Mucosa of stomach (tissue), 1 donor: ENCODE results near the gene FCN1.

Experiments used
- H3K27me3 ChIP-seq: one replicate; pipeline ENCODE4 v1.7.0; 2013; ENCODE audit warnings: mild to moderate bottlenecking, low read length; ENCODE audit not compliant: control insufficient read depth, insufficient read depth
- H3K36me3 ChIP-seq: one replicate; pipeline ENCODE4 v1.7.0; 2013; ENCODE audit warnings: low read length; ENCODE audit not compliant: control insufficient read depth, insufficient read depth
- H3K4me1 ChIP-seq: one replicate; pipeline ENCODE4 v1.7.0; 2013; ENCODE audit warnings: mild to moderate bottlenecking, low read length; ENCODE audit not compliant: control insufficient read depth, insufficient read depth
- H3K4me3 ChIP-seq: one replicate; pipeline ENCODE4 v1.7.0; 2013; ENCODE audit warnings: low read length
- H3K9ac ChIP-seq: one replicate; pipeline ENCODE4 v1.7.0; 2013; ENCODE audit warnings: mild to moderate bottlenecking, low read length, moderate library complexity
- H3K9me3 ChIP-seq: one replicate; pipeline ENCODE4 v1.7.0; 2013; ENCODE audit warnings: mild to moderate bottlenecking, low read length, moderate library complexity; ENCODE audit not compliant: control insufficient read depth
- donor health status: Pancreatic carcinoma.

The FCN1 gene

DNA sequence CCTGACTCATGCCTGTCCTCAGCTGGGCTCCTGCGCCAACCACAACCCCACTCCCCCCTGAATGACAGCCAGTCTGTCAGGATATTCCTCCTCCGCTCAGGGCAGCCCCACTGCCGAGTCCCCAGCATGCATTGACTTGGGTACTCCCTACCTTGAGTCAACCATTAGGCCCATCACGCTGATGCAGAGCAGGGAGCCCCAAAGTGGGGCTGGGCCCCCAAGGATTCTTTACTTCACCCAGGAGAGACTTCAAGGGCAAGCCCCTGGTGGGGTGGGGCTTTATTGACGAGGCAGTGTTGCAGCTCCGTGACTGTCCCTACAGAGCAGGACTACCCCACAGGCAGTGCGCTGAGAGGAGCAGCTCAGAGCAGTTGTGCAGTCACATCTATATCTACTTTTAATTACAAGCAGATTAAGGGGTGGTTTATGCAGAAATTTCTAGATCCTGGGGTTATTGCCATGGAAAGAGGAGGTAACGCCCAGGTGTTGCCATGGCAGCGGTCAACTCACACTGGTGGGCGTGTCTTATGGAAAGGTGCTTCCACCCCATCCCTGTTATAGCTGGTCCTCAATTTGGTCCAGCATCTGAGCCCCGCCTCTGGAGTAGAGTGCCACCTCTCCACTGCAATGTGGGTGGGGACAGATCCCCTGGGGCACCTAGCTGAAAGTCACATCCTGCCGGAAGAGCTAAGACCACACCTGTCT is 32.1 kb upstream of the FCN1 start:
- Histone ChIP-seq H3K4me1 (no peaks in the 10 kb centered on the region), H3K27me3 (peaks cover 5% of the 10 kb centered on the region), H3K9me3 (no peaks in the 10 kb centered on the region), H3K36me3 (no peaks in the 10 kb centered on the region), H3K4me3 (no peak overlapping the region), H3K9ac (no peak overlapping the region)

DNA sequence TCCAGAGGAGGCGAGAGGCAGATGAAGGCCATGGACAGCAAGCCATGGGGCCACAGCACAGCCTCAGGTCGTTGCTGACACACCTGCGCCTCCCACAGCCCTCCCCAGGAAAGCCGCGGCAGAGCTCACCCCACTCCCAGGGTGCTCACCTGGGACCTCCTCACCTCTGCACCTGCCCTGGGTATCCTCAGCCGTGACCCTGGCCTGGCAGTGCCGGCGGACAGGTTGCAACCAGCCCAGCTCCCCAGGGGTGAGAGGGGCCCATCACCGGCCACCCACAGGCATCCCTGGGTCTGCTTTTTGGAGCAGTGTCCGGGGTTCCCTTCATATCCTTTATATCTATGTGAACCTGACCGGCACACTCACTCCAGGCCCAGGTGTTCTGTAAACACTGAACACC is 30.4 kb upstream of the FCN1 start:
- Histone ChIP-seq H3K9ac (no peak overlapping the region), H3K4me3 (no peak overlapping the region), H3K9me3 (no peaks in the 10 kb centered on the region), H3K36me3 (no peaks in the 10 kb centered on the region), H3K4me1 (no peaks in the 10 kb centered on the region), H3K27me3 (peaks cover 14% of the 10 kb centered on the region)

DNA sequence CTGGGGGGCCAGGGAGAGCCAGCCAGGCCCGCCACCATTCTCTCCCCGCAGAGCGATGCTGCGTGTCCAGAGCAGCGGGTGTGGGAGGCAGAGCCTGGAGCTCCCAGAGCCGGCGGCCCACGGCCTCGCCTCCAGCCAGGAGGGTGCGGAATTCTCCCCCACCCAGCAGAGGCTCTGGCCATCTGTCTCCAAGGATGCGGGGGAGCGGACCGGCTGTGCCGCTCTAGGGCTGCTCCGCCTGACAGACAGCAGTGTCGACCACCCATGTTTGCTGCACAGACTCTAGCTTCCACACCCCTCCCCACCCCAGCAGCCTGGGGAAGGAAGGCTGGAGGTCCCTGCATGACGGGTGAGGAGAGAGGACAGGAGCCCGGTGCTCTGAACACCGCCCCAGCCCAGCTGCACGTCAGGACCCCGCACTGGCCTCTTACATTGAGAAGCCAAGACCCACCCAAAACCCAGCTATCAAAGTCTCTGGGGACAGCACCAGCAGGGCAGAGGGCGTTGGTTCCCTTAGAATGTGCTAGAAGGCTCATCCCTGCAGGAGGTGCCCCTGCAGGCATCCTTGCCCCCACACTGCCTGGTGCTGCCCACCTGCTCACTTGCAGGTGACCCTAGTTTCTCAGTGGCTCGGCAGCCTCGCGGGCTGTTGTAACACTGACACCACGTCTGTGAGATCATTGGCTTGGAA is 29.7 kb upstream of the FCN1 start:
- Histone ChIP-seq H3K4me3 (no peak overlapping the region), H3K4me1 (no peaks in the 10 kb centered on the region), H3K9ac (no peak overlapping the region), H3K9me3 (no peaks in the 10 kb centered on the region), H3K27me3 (peaks cover 16% of the 10 kb centered on the region), H3K36me3 (no peaks in the 10 kb centered on the region)

DNA sequence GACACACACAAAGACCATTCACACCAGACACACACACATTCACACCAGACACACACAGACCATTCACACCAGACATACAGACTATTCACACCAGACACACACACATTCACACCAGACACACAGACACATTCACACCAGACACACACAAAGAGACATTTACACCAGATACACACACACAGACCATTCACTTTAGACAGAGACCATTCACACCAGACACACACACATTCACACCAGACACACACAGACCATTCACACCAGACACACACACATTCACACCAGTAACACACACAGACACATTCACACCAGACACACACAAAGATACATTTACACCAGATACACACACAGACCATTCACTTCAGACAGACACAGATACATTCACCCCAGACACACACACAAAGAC is 29.0 kb upstream of the FCN1 start:
- no peak overlapping the region for H3K4me3 ChIP-seq
- no peak overlapping the region for H3K9ac ChIP-seq
- H3K9me3 ChIP-seq = no peaks in the 10 kb centered on the region
- H3K36me3 ChIP-seq = no peaks in the 10 kb centered on the region
- H3K27me3 ChIP-seq = peaks cover 19% of the 10 kb centered on the region
- no peaks in the 10 kb centered on the region for H3K4me1 ChIP-seq

- Histone ChIP-seq H3K27me3 (peaks cover 20% of the 10 kb centered on the region), H3K9ac (no peak overlapping the region), H3K9me3 (no peaks in the 10 kb centered on the region), H3K36me3 (no peaks in the 10 kb centered on the region), H3K4me1 (no peaks in the 10 kb centered on the region), H3K4me3 (no peak overlapping the region)
These were observed 28.0 kb upstream of the FCN1 start for GRCh38 chr9:134945509-134946275.

- H3K27me3 ChIP-seq = peaks cover 23% of the 10 kb centered on the region
- H3K4me1 ChIP-seq = no peaks in the 10 kb centered on the region
- H3K4me3 ChIP-seq = no peak overlapping the region
- H3K9me3 ChIP-seq = no peaks in the 10 kb centered on the region
- H3K9ac ChIP-seq = no peak overlapping the region
- no peaks in the 10 kb centered on the region for H3K36me3 ChIP-seq
These were observed 27.2 kb upstream of the FCN1 start for GRCh38 chr9:134944916-134945315.

GRCh38 chr9:134944351-134944802 is 26.7 kb upstream of the FCN1 start:
- Histone ChIP-seq H3K9me3 (no peaks in the 10 kb centered on the region), H3K9ac (no peak overlapping the region), H3K4me3 (no peak overlapping the region), H3K4me1 (no peaks in the 10 kb centered on the region), H3K36me3 (no peaks in the 10 kb centered on the region), H3K27me3 (peaks cover 23% of the 10 kb centered on the region)

DNA sequence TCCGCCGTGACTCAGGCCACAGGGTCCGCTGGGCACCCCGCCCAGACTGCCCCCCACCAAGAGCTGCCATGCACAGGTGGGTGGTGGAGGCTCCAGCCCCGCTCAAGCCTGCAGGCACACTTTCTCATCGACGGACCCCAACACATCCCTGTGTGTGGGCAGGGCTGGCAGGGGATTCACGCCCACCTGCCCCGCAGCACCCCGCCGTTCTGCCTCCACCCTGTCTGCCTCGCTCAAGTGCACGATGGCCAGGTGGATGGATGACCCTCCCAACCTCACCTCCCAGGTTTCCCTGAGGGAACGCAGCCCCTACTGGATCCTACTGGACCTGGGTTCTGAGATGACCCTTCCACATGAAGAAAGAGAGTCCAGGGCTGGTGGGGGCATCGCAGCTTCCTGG is 26.1 kb upstream of the FCN1 start:
- Histone ChIP-seq H3K36me3 (no peaks in the 10 kb centered on the region), H3K4me1 (no peaks in the 10 kb centered on the region), H3K9me3 (no peaks in the 10 kb centered on the region), H3K9ac (no peak overlapping the region), H3K4me3 (no peak overlapping the region), H3K27me3 (peaks cover 23% of the 10 kb centered on the region)

DNA sequence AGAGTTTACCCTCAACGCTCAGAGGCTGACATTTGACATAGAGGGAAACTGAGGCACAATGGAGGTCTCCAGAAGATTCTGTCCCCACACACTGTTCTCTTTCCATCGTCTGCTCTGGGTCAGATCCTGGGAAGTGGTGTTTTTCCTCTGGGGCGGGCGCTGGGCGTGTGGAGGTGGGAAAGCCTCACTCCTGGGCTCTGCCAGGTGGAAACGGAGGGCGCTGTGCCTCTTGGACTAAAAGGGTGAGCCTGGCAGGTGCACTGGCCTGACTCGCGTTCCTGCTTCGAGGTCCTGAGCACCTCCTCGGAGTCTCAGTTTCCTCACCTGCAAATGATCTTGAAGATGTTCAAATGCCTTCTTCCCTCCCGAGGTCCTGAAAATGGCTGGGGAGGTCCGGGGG is 25.7 kb upstream of the FCN1 start:
- Histone ChIP-seq H3K4me3 (no peak overlapping the region), H3K36me3 (no peaks in the 10 kb centered on the region), H3K9ac (no peak overlapping the region), H3K4me1 (no peaks in the 10 kb centered on the region), H3K9me3 (no peaks in the 10 kb centered on the region), H3K27me3 (peaks cover 23% of the 10 kb centered on the region)

DNA sequence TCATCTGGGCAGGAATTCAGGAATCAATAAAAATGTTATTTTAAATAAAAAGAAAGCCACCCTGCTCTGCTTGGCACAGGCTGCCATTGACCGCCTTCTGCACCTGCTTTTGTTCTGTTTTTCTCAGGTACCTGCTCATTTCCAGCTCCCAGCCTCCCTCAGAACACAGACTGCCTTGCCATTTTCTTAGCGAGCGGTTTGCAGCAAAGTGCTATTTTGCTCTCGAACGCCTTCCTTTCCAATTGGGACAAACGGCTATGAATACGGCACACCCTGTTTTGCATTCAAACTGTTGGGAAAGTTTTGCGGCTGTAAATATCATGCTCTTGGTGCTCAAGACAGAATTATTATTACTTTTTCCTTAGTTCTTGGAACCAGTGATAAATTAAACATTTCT is 25.1 kb upstream of the FCN1 start:
- peaks cover 23% of the 10 kb centered on the region for H3K27me3 ChIP-seq
- no peak overlapping the region for H3K4me3 ChIP-seq
- no peak overlapping the region for H3K9ac ChIP-seq
- no peaks in the 10 kb centered on the region for H3K9me3 ChIP-seq
- H3K36me3 ChIP-seq = no peaks in the 10 kb centered on the region
- no peaks in the 10 kb centered on the region for H3K4me1 ChIP-seq

GRCh38 chr9:134942011-134942787 is 24.5 kb upstream of the FCN1 start:
- H3K27me3 ChIP-seq = peaks cover 23% of the 10 kb centered on the region
- no peak overlapping the region for H3K9ac ChIP-seq
- H3K4me3 ChIP-seq = no peak overlapping the region
- H3K4me1 ChIP-seq = no peaks in the 10 kb centered on the region
- H3K36me3 ChIP-seq = no peaks in the 10 kb centered on the region
- no peaks in the 10 kb centered on the region for H3K9me3 ChIP-seq
